SKM-1 (cell line): ENCODE data around the gene WFIKKN2.

Experiments used
- DNase-seq: peaks from one replicate; lab custom pipeline; 2025; ENCODE audit not compliant: unreplicated experiment; lab: John Stamatoyannopoulos, UW

WFIKKN2 gene

DNA sequence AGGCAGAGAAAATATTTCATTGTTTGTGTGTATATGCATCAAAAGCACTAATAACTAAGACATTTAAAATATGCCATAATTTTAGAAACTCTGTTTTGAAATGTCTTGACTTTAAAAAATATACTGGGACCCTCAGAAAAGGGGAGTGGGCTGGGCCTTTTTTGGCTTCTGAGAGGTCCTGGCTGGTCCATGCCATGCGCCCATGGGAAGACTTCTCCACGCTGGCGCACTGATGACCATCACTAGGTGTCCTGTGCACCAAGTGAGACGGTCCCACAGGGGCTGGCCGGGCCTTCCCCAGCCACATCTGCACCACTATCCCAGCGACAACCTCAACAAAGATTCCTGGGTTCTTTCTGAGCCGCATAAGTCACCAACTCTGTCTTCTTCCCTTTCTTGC lies 27.0 kb upstream of the WFIKKN2 start:
- no peak for DNase-seq

DNA sequence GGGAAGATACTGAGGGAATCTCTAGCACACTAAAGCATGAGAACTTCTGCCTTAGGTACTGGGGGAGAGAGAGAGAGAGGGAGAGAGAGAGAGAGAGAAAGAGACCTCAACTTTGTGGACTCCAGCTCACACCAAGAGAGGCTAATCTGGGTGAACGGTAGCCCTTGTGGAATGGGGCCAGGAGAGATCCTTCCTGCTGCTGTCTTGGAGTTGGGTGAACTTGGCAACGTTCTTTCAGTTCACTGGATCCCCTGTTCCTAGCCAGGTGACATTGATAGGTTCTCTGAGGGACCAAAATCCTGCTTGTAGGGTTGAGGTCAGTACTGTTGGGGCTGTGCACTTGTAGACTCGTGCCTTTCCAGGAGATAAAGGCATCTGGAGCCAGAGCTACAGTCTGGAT lies 26.5 kb upstream of the WFIKKN2 start:
- DNase-seq, result no peak

DNA sequence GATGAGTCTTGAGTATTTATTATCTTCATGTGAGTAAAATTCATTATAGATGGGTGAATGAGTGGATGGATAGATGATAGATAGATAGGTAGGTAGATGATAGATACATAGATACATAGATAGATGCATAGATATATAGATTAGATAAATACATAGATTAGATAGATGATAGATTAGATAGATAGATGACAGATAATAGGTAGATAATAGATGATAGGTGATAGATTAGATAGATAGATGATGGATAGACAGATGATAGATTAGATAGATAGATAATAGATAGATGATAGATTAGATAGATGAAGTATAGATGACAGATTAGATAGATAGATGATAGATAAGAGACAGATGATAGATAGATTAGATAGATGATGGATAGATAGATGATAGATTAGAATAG lies 21.8 kb upstream of the WFIKKN2 start:
- DNase-seq, result no peak

DNA sequence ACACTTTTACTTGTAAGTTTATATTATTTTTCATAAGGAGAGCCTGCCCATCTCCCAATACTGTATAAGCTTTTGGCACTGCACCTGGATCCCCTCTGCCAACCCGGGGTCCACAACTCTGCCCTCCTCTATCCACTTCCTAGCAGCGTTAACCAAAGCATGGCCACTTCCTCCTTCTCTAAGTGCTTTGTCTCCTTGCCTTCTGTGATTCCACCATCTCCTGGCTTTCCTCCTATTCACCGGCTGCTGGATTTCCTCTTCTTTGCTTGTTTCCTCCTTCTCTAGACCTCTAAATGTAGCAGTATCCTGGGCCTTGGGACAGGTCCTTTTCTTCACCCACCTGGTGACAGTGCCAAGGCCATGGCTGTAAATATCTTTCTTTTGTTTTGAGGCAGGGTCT lies 20.0 kb upstream of the WFIKKN2 start:
- peak; percentile 30 for DNase-seq

DNA sequence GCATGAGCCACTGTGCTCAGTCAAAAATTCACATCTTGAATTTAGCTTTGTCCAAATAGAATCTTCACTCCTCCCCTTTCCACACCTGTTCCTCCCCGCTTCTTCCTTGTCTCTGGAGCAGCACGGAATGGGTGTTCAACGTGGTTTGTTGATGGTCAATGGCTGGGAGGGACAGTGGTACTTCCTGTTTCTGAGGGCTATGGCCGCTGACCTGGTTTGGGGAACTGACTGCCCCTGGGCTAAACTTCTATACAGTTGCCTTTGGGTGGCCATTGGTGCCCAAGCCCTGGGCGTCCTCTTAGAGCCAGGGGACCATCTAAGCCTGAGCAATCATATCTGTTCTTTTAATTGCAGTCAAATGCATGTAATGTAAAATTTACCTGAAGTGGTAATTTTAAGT lies 19.1 kb upstream of the WFIKKN2 start:
- DNase-seq, result no peak

DNA sequence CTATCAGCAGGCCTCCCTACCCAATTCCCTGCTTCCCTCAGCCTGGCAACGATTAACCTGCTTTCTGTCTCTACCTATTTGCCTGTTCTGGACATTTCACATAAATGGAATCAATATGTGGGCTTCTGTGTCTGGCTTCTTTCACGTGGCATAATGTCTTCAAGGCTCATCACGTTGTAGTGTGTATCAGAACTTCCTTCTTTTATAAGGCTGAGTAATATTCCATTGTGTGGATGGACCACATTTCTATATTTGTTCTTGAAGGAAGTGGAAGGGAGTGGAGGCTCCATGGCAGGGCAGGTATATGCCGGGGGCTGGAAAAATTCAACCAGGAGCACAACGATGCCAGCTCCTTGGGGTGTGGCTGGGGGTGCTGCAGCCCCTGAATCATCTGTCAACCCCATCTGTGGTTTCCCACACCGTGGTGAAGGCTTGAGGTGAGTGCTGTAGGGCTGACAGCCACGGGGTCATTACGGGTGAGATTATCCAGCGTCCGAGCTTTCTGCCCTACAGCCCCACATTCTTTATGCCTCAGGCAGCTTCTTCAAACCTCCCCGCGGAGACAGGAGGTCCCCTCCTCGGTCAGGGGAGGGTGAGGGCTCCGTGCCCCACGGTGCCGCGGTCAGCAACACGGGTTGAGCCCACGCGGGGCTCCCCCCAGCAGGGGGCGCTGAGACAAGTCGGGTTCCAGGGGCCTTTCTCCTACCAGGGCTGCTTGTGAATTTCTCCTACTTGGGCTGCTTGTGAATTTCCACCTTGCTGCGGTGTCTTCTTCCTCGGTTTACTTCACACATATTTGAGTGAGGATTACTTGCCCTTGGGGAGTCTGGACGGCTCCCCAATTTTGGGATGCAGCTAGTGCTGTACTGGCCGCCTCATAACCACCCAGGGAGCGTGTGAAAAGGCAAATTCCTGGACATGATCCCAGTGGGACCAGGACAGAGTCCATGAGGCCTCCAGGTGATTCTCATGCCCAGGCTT lies 18.3 kb upstream of the WFIKKN2 start:
- DNase-seq, result no peak

DNA sequence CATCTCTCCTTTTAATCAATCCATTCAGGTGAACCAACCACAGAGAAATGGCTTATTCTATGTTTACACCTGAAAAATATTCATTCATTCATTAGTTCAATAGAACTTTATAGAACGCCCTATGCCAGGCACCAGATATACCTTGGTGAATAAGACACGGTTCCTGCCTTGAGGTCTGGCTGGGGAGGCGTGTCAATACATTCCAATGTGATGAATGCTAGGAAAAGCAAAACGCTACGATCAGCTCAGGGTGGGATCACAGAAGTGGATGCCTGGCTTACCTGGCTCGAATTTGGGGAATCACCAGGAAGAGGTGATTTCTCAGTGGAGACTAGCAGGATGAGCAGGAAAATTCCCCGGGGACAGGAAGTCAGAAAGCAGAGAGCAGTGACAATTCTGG lies 17.5 kb upstream of the WFIKKN2 start:
- no peak for DNase-seq

DNA sequence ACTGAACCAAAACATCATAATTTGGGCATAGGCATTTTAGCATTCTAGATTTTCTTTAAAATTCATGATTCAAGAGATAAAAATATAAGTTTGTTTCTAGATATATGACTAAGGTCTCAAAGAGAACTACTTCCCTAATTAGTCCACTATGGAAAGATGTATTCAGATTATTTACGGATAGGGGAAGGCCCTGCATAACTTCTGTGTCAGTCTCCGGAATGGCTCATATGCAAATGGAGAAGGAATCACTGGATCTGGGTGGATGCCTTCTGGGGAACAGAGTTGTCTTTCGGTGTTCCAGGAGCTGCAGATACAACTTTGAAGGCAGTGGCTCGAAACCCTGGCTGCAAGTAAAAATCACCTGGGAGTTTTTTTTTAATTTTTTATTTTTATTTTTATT lies 17.1 kb upstream of the WFIKKN2 start:
- DNase-seq, result no peak

DNA sequence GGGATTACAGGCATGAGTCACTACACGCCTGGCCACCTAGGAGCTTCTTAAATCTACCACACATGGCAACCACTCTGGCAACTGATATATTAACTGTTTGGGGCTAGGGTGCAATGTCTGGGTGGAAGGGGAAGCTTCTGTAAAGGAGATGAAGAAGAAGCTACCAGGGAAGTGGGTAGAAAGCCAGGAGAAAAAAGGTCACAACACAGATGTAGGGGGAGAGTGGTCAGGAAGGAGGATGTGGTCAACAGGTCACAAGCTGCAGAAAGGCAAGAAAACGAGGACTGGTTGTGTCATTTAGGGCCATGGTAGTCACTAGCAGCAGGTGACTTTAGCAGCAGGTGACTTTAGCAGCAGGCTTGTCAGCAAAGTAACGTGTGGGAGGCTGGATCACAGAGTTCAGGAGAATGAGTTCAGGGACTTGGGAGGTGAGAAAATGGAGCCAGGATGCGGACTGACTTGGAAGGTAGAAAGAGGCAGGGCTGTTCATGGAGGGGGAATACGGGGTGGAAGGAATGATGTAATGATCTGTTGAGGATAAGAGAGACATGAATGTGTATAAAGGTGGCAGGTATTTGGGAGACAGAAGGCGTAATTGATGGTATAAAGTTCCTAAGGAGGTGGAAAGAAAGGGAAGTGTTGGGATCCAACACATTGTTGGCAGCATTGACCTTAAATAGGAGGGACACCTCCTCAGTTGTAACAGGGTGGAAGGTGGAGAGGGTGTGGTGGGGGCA lies 16.3 kb upstream of the WFIKKN2 start:
- DNase-seq, result peak; percentile 54

DNA sequence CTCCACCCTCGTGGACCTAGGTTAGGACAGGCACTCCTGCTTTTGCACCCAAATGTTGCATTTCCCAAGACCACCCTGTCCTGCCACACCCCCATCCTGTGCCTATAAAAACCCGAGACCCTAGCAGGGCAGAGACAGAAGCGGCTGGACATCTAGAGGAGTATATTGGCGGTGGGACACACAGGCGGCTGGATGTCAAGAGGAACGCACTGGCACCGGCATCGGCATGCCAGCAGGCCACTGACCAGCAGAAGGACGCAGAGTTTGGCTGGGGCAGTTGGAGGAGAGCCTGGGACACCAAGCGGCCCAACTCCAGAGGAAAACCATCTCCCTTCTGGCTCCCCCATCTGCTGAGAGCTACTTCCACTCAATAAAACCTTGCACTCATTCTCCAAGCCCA lies 14.7 kb upstream of the WFIKKN2 start:
- no peak for DNase-seq

DNA sequence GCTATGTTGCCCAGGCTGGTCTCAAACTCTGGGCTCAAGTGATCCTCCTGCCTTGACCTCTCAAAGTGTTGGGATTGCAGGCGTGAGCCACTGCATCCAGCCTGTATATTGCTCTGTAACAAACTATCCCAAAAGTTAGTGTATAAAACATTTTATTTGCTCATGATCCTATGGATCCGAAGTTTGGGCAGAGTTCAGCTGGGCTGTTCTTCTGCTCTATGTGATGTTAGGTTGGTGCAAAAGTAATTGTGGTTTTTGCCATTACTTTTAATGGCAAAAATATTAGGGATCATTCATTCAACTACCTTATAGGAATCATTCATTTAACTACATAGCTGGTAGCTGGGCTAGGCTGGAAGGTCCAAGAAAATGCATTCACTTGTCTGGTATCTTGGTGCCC lies 12.8 kb upstream of the WFIKKN2 start:
- no peak for DNase-seq

DNA sequence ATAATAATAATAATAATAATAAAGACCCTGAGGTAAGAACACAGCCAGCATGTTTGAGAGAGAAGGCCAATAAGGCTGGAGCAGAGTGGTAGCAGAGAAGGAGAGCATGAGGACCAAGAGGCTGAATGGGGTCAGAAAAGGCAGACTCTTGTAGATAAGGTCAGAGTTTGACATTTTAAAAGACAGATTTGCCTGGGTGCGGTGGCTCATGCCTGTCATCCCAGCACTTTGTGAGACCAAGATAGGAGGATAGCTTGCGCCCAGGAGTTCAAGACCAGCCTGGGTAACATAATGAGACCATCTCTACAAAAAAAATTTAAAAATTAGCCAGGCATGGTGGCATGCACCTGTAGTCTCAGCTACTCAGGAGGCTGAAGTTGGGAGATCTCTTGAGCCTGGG lies 11.0 kb upstream of the WFIKKN2 start:
- no peak for DNase-seq

DNA sequence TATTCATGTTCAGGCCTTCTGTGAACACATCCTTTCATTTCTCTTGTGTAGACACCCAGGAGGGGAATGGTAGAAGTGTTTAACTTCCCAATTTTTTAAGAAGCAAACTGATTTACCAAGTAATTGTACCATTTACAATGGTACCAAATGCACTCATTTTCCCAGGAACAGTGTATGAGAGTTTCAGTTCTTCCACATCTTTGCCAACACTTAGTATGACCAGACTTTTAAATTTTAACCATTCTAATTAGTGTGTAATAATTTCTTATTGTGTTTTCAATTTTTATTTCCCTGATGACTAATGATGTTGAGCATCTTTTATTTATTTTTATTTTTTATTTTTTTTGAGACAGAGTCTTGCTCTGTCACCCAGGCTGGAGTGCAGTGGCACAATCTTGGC lies 10.2 kb upstream of the WFIKKN2 start:
- no peak for DNase-seq

DNA sequence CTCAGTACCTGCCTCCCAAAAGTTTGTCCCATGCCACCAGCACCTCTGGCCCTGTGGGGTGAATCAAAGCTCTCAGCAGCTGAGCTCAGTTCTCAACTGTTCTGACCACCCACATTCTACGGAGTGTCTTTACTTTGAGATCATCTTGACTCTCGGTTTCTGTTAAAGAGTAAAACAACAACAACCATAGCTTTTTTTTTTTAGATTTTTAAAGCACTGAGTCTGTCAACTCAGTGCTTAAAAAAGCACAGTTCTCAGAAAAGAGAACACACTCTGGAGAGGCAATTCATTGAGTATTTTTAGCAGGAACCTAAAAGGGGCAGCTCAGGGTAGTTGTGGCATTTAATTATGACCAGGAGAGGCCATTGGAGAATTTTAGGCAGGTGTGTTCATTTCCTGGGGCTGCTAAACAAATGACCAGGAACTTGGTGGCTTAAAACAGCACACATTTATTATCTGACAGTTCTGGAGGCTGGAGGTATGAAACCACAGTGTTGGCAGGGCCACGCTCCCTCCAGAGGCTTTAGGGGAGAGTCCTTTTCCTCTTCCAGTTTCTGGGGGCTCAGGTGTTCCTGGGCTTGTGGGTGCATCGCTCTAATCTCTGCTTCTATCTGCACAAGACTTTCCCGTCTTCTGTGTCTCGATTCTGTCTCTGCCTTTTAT lies 6.7 kb upstream of the WFIKKN2 start:
- no peak for DNase-seq

DNA sequence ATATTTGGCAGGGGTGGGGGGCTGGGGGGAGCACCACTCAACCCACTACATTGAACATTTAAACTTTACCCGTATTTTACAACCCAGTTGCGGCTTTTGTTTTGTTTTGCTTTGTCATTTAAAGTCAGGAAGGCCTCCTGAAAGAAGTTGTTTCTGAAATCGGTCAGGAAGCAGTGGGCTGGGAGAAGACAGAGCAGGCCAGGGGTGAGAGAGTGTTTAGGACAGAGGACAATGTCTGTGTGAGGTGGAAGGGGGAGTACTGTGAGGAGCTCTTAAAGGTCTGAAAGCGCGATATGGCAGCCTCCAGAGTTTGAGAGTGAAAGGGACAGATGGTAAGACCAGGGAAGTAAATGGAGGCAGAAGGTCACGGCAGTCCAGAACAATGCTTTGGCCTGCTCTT lies 6.1 kb upstream of the WFIKKN2 start:
- no peak for DNase-seq

DNA sequence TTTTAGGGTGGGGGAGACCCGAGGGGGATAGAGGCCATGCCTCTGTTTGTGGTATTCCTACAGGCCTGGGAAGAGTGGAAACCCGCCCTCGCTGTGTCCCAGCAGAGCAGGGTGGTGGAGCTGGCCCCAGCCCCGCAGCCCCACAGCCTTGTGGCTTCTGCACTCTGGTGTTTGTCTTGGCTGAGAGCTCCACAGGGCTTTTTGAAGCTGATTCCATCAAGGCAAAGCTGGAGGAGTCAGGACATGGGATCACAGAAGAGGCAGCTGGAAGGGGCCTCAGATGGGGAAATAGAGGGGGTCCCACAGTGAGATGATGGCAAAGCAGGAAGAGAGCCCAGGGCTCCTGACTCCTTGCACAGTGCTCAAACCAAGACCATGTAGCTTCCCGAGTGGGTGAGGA lies 5.0 kb upstream of the WFIKKN2 start:
- DNase-seq, result no peak

DNA sequence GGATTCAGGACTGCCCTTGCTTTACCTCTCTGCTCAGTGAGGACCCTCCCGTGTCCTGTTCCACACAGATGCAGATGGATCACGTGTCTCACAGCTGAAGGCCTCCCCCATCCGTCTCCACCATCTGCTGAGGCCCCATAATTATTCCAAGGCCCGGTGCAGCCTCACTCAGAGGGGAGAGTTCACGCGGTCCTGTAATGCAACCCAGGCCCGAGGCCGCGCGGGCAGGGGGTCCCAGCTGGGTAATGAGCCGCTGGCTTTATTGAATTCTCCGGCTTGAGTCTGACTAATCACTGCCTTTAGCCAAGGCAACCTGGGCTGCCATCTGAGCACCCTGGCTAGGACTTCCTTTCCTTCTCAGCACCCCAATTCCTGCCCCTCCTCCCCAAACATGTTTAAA lies 4.4 kb upstream of the WFIKKN2 start:
- DNase-seq, result no peak

DNA sequence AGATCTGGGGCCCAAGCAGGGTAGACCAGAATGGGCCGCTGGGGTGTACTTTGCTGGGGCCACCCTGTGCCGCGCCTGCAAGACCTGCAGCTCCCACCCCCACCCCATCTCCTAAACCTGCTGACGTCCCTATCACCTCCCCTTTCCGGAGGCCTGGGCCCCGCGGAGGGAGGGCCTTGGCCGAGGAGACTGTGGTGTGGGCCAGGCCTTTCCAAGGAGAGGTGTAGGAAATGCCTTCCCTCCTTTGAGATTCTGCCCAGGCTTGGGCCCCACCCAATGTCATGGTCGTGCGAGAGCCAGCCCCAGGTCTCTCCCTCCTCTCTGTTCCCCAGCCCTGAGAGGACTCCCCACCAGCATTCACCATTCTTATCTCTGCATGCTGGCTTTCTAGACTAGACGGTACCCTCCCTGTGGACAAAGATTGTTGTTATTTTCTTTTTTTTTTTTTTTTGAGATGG lies 3.9 kb upstream of the WFIKKN2 start:
- DNase-seq, result no peak

DNA sequence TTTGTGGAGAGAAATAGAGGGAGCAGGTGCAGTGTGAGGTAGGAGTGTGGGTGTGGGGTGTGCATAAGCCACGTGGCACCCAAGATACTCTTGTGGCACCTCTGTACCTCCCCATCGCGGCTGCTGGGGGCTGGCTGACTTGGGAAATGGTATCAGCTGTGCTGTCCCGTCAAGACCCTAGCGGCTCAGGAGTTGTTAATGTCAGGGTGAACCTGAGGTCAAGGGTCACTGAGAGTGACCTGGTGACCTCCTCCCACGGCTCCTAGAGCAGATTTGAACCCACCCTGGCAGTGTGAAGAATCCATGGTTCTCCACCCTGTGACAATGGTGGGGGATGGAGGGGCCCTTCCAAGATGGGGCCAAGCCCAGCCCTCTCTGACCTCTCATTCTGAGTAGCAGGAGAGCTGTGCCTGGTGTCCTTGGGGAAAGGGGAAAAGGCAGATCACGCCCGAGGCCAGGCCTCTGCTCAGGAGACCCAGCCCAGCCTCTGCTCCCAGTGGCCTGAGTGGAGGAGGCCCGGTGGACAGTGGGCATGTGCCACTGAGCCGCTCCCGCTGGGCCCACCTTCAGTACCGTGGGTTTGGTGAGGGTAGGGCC lies 3.0 kb upstream of the WFIKKN2 start:
- no peak for DNase-seq

DNA sequence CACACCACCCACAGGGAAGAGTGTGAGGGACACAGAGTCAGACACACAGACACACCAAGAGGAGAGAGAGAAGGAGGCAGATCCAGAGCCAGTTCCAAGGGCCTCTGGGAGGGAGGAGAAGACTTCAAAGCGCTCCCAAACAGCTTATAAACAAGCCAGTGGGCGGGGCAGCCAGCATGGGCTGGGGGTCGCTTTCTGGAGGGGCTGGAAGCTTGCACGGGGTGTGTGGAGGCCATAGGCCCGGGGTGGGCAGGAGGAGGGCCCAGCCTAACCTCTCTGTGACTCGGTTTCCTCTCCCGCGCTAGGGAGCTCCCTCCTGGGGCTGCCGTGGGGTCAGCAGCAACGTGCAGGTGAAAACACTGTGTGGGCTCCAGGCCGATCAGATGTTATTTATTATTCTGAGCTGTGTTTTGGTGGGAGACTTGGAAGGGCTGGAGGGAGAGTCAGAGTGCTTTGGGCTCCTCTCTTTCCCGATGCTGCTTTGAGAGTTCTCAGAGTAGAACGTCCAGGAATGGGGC lies 2.5 kb upstream of the WFIKKN2 start:
- no peak for DNase-seq
